ENCODE measurements around the gene SLC39A1. TPM values are rescaled to one million over a fixed set of nuclear protein-coding genes. Genes with fewer than 3 reads are reported as not detected.
"Not testable (repeated sequence)": the region's sequence is repeated elsewhere in the genome, so short reads cannot be mapped to it uniquely, and the experiment has no call there.

Gene SLC39A1
- total RNA-seq, 2 experiments from 2014 or later: 33.5 to 36.4 TPM

GRCh38 chr1:153921803-153922075 is 41.6 kb downstream of the SLC39A1 start:
- Mint-ChIP-seq H3K36me3 (ENCODE audit: low read depth) (peaks cover 9% of the 10 kb centered on the region), H3K27ac (peak overlapping the region; percentile 87), H3K9me3 (no peaks in the 10 kb centered on the region), H3K4me1 (peaks cover 47% of the 10 kb centered on the region), H3K4me3 (peak overlapping the region; percentile 95), H3K27me3 (no peaks in the 10 kb centered on the region)
- DNase-seq: peak; percentile 20
- POLR2A ChIA-PET: interaction anchor here (0.6 to 1.2 kb wide), 3 partner anchors 34 to 69 kb away, joined by 3 read pairs; partner anchors contain the start of genes JTB and RPS27
- CTCF ChIA-PET: interaction anchor here (0.6 to 3.3 kb wide), 8 partner anchors 9 to 413 kb away, joined by 3 to 20 read pairs (median 4); partner anchors contain the start of gene DENND4B

GRCh38 chr1:153921080-153921802 is 42.1 kb downstream of the SLC39A1 start:
- CTCF ChIA-PET: interaction anchor here (0.6 to 3.3 kb wide), 9 partner anchors 9 to 414 kb away, joined by 3 to 20 read pairs (median 3); partner anchors contain the start of gene DENND4B
- POLR2A ChIA-PET: interaction anchor here (0.6 to 1.2 kb wide), 3 partner anchors 35 to 1034 kb away, joined by 3 read pairs; partner anchors contain the start of genes PBXIP1 and RPS27
- H3K4me1 Mint-ChIP-seq: peaks cover 48% of the 10 kb centered on the region
- DNase-seq: no peak
- no peaks in the 10 kb centered on the region for H3K27me3 Mint-ChIP-seq
- peaks cover 10% of the 10 kb centered on the region for H3K36me3 Mint-ChIP-seq (ENCODE audit: low read depth)
- peak overlapping the region; percentile 95 for H3K4me3 Mint-ChIP-seq
- peak overlapping the region; percentile 87 for H3K27ac Mint-ChIP-seq
- no peaks in the 10 kb centered on the region for H3K9me3 Mint-ChIP-seq

- Mint-ChIP-seq H3K36me3 (ENCODE audit: low read depth) (peaks cover 13% of the 10 kb centered on the region), H3K4me3 (peak overlapping the region; percentile 95), H3K4me1 (peaks cover 51% of the 10 kb centered on the region), H3K9me3 (no peaks in the 10 kb centered on the region), H3K27me3 (no peaks in the 10 kb centered on the region), H3K27ac (peak overlapping the region; percentile 87)
- POLR2A ChIA-PET: no interaction called here
- peak; percentile 41 for DNase-seq
- CTCF ChIA-PET: interaction anchor here (0.7 to 2.0 kb wide), 3 partner anchors 20 to 113 kb away, joined by 3 to 6 read pairs (median 4); partner anchors contain the start of gene RAB13
These were observed 43.2 kb downstream of the SLC39A1 start for GRCh38 chr1:153919876-153920852.

- H3K27ac Mint-ChIP-seq: no peak overlapping the region
- H3K27me3 Mint-ChIP-seq: no peaks in the 10 kb centered on the region
- ChIA-PET POLR2A (no interaction called here), CTCF (interaction anchor here (1.0 kb wide), 2 partner anchors 11 to 21 kb away, joined by 3 read pairs; no protein-coding TSS in a partner anchor)
- DNase-seq: no peak
- H3K4me1 Mint-ChIP-seq: peaks cover 50% of the 10 kb centered on the region
- H3K4me3 Mint-ChIP-seq: no peak overlapping the region
- no peaks in the 10 kb centered on the region for H3K9me3 Mint-ChIP-seq
- peaks cover 21% of the 10 kb centered on the region for H3K36me3 Mint-ChIP-seq (ENCODE audit: low read depth)
These were observed 47.0 kb downstream of the SLC39A1 start for GRCh38 chr1:153916297-153916696.

GRCh38 chr1:153912349-153912748 is 51.0 kb downstream of the SLC39A1 start:
- Mint-ChIP-seq H3K36me3 (ENCODE audit: low read depth) (peaks cover 21% of the 10 kb centered on the region), H3K9me3 (no peaks in the 10 kb centered on the region), H3K4me3 (no peak overlapping the region), H3K27me3 (no peaks in the 10 kb centered on the region), H3K27ac (no peak overlapping the region), H3K4me1 (peaks cover 19% of the 10 kb centered on the region)
- no peak for DNase-seq
- ChIA-PET POLR2A (no interaction called here), CTCF (interaction anchor here (0.6 kb wide), 1 partner anchor 9 kb away, joined by 3 read pairs; no protein-coding TSS in a partner anchor)

GRCh38 chr1:153910560-153910959 is 52.8 kb downstream of the SLC39A1 start:
- CTCF ChIA-PET: interaction anchor here (0.7 to 1.1 kb wide), 2 partner anchors 17 to 55 kb away, joined by 3 read pairs; no protein-coding TSS in a partner anchor
- H3K4me3 Mint-ChIP-seq, H3K27me3 Mint-ChIP-seq, POLR2A ChIA-PET, H3K27ac Mint-ChIP-seq, DNase-seq, H3K9me3 Mint-ChIP-seq: not testable (repeated sequence)
- H3K36me3 Mint-ChIP-seq (ENCODE audit: low read depth): peaks cover 30% of the 10 kb centered on the region
- peaks cover 30% of the 10 kb centered on the region for H3K4me1 Mint-ChIP-seq

Small RNAs within 50 kb of the gene (microRNA-seq; reads per million reads assigned to microRNA genes)
- 0.63 reads per million for gene MIR6737 (ENCODE audit: borderline microRNAs expressed, borderline replicate concordance)

Other genes with a start within 250 kb of the SLC39A1 start
- 10 to 100 TPM; 62.9 to 64.8 TPM for gene INTS3, start 235.5 kb downstream of the SLC39A1 start, total RNA-seq
- 10 to 100 TPM; 22.2 to 22.9 TPM for gene SLC27A3, start 188.1 kb downstream of the SLC39A1 start, total RNA-seq
- gene GATAD2B, start 40.6 kb downstream of the SLC39A1 start, total RNA-seq: 10 to 100 TPM; 73.4 to 75.4 TPM
- 100 to 1,000 TPM; 165 to 180 TPM for gene DENND4B, start 16.8 kb downstream of the SLC39A1 start, total RNA-seq
- 100 to 1,000 TPM in 1 of 2 experiments, 10 to 100 TPM in 1; 80.7 to 107 TPM for gene CRTC2, start 4.9 kb downstream of the SLC39A1 start, total RNA-seq
- 1 to 10 TPM; 6.9 to 7.9 TPM for gene CREB3L4, start 4.4 kb upstream of the SLC39A1 start, total RNA-seq
- gene JTB, start 14.1 kb upstream of the SLC39A1 start, total RNA-seq: 100 to 1,000 TPM; 111 to 124 TPM
- under 1 TPM; 0.92 to 0.96 TPM for gene RAB13, start 22.8 kb upstream of the SLC39A1 start, total RNA-seq
- gene RPS27, start 27.2 kb upstream of the SLC39A1 start, total RNA-seq: 1,000 to 10,000 TPM; 2,596 to 2,883 TPM
- gene NUP210L, start 191.5 kb upstream of the SLC39A1 start, total RNA-seq: under 1 TPM; 0.04 to 0.12 TPM
- 100 to 1,000 TPM; 781 to 902 TPM for gene TPM3, start 228.6 kb upstream of the SLC39A1 start, total RNA-seq
- gene CFAP141, start 242.8 kb upstream of the SLC39A1 start, total RNA-seq: under 1 TPM in 1 of 2 experiments, not detected in 1; 0.65 TPM